Endothelial cell of umbilical vein (primary cell): ENCODE results near the gene ALPK1. TPM values are rescaled to one million over a fixed set of nuclear protein-coding genes. Genes with fewer than 3 reads are reported as not detected.

Source experiments
- BruUV-seq: library from RNA; stranded (reverse); fragments of 400-500 nt; replicated peaks from 2 replicates; lab custom pipeline; 2021; lab: Mats Ljungman, UMichigan
- CTCF ChIA-PET: fragments of 300-600, 350-600 bp; sonication (Branson Sonifier 250); formaldehyde crosslinking; loops from one replicate; lab custom pipeline; 2021; ENCODE audit warnings: antibody characterized with exemption, inconsistent platforms; lab: Charles Lee
- POLR2A ChIA-PET: fragments of 300-600, 350-600 bp; sonication (Branson Sonifier 250); formaldehyde crosslinking; loops from one replicate; lab custom pipeline; 2021; ENCODE audit warnings: antibody characterized with exemption, inconsistent platforms; lab: Charles Lee
- DNase-seq: peaks from one replicate; pipeline ENCODE4 v3.0.0-alpha.2; 2011; ENCODE audit warnings: low read depth, low spot score
- FAIRE-seq: peaks from 2 replicates; lab custom pipeline; 2011; peaks lifted over from hg19 to GRCh38; lab: Jason Lieb, UNC
- H2AFZ ChIP-seq: 2 replicates; pipeline ENCODE4 v1.6.0; 2012; ENCODE audit warnings: low read depth, low read length, control low read depth, inconsistent platforms
- H3K27ac ChIP-seq: 2 replicates; pipeline ENCODE4 v1.5.1; 2011; ENCODE audit warnings: low read depth, mild to moderate bottlenecking, control low read depth, low read length, moderate library complexity; ENCODE audit not compliant: insufficient read depth
- H3K27me3 ChIP-seq, 2 experiments: 2 replicates each; pipeline versions ENCODE4 v1.6.0 to v1.6.1; 2011; ENCODE audit warnings: low read length in 2 of 2, mixed read lengths in 1 of 2; ENCODE audit not compliant: control insufficient read depth in 2 of 2, insufficient read depth in 2 of 2
- H3K36me3 ChIP-seq, 2 experiments: 2 replicates in 1 of 2; 3 replicates in 1 of 2; pipeline ENCODE4 v1.5.1; 2011; ENCODE audit warnings: low read length in 2 of 2, mild to moderate bottlenecking in 1 of 2, moderate library complexity in 1 of 2; ENCODE audit not compliant: control insufficient read depth in 2 of 2, insufficient read depth in 2 of 2; ENCODE audit errors: extremely low read depth in 1 of 2
- H3K4me1 ChIP-seq: 3 replicates; pipeline ENCODE4 v1.5.1; 2011; ENCODE audit warnings: mild to moderate bottlenecking, low read length; ENCODE audit not compliant: control insufficient read depth, insufficient read depth; ENCODE audit errors: extremely low read depth
- H3K4me2 ChIP-seq: 2 replicates; pipeline ENCODE4 v1.6.1; 2011; ENCODE audit warnings: low read length, control low read depth, mixed read lengths; ENCODE audit not compliant: insufficient read depth
- H3K4me3 ChIP-seq, 3 experiments: fragments of 200-600 bp in 1 of 3; sonication (generic), shearing (Covaris generic) in 1 of 3; replicated peaks in 1 of 3; 2 replicates each; pipeline ENCODE4 v1.5.1; 2011 to 2016; ENCODE audit warnings: control low read depth in 3 of 3, low read length in 3 of 3, mild to moderate bottlenecking in 2 of 3, inconsistent platforms in 1 of 3, low read depth in 1 of 3, moderate library complexity in 1 of 3; ENCODE audit not compliant: insufficient read depth in 1 of 3
- H3K79me2 ChIP-seq: 2 replicates; pipeline ENCODE4 v1.6.0; 2012; ENCODE audit warnings: low read length, inconsistent platforms; ENCODE audit not compliant: control insufficient read depth, insufficient read depth
- H3K9ac ChIP-seq: replicated peaks from 2 replicates; pipeline ENCODE3; 2011; ENCODE audit warnings: low read length, control low read depth; ENCODE audit not compliant: insufficient read depth; ENCODE audit errors: extremely low read depth
- H3K9me1 ChIP-seq: replicated peaks from 3 replicates; pipeline ENCODE4 v1.6.0; 2011; ENCODE audit warnings: mild to moderate bottlenecking, low read length; ENCODE audit not compliant: control insufficient read depth, insufficient read depth; ENCODE audit errors: extremely low read depth
- H3K9me3 ChIP-seq: replicated peaks from 2 replicates; pipeline ENCODE4 v1.5.1; 2012; ENCODE audit warnings: low read length, inconsistent platforms; ENCODE audit not compliant: control insufficient read depth, insufficient read depth
- H4K20me1 ChIP-seq: replicated peaks from 2 replicates; pipeline ENCODE3; 2011; ENCODE audit warnings: mild to moderate bottlenecking, low read length; ENCODE audit not compliant: control insufficient read depth, insufficient read depth; ENCODE audit errors: extremely low read depth
- CTCF ChIP-seq, 2 donors: IDR thresholded peaks; 1 replicate in 1 of 2; 2 replicates in 1 of 2; pipeline ENCODE4 v1.5.1; 2011; ENCODE audit warnings: low read length in 2 of 2, mild to moderate bottlenecking in 2 of 2, moderate library complexity in 2 of 2, control low read depth in 1 of 2, inconsistent platforms in 1 of 2, low read depth in 1 of 2; ENCODE audit not compliant: insufficient read depth in 1 of 2; ENCODE audit errors: extremely low read depth in 1 of 2
- EZH2 ChIP-seq: IDR thresholded peaks from 2 replicates; pipeline ENCODE4 v1.6.1; 2012; ENCODE audit warnings: borderline replicate concordance, low read depth, mild to moderate bottlenecking, moderate library complexity, low read length, inconsistent platforms; ENCODE audit not compliant: severe bottlenecking
- FOS ChIP-seq: IDR thresholded peaks from 2 replicates; pipeline ENCODE4 v1.6.1; 2011; ENCODE audit warnings: mild to moderate bottlenecking, low read length, moderate library complexity, borderline replicate concordance; ENCODE audit not compliant: insufficient read depth
- GATA2 ChIP-seq: IDR thresholded peaks from 2 replicates; pipeline ENCODE4 v1.7.0; 2011; ENCODE audit warnings: low read depth, mild to moderate bottlenecking, moderate library complexity, mixed read lengths, low read length; ENCODE audit not compliant: insufficient read length, insufficient read depth
- JUN ChIP-seq: IDR thresholded peaks from 2 replicates; pipeline ENCODE4 v1.6.1; 2011; ENCODE audit warnings: borderline replicate concordance, low read depth; ENCODE audit not compliant: insufficient read length, insufficient read depth
- MAX ChIP-seq: IDR thresholded peaks from 2 replicates; pipeline ENCODE4 v1.6.1; 2011; ENCODE audit not compliant: insufficient read depth, insufficient read length
- MYC ChIP-seq: IDR thresholded peaks from one replicate; pipeline ENCODE4 v1.6.1; 2011; ENCODE audit warnings: mild to moderate bottlenecking, low read depth, low read length
- POLR2A ChIP-seq: IDR thresholded peaks from 2 replicates; pipeline ENCODE4 v1.6.1; 2012; ENCODE audit warnings: low read depth, mild to moderate bottlenecking, control low read depth, low read length
- POLR2AphosphoS5 ChIP-seq: IDR thresholded peaks from 2 replicates; pipeline ENCODE4 v1.6.1; 2012; ENCODE audit warnings: low read depth, mild to moderate bottlenecking, control low read depth, low read length, moderate library complexity; ENCODE audit not compliant: insufficient read depth
- dilution Hi-C: fragments of 300-500 bp; cut with MboI; formaldehyde crosslinking; loops from one replicate; pipeline ENCODE4 v1.15.0; 2019; ENCODE audit warnings: low sequenced_read_pairs; ENCODE audit not compliant: extremely low pct_ligation_motif_present
- intact Hi-C: fragments of 100-400 bp; cut with micrococcal nuclease; formaldehyde crosslinking; loops from one replicate; pipeline ENCODE4 v1.10.0; 2022
- polyA plus RNA-seq, 4 experiments: library from polyadenylated mRNA; depleted of rRNA in 3 of 4; stranded (reverse) in 3 of 4; unstranded in 1 of 4; fragments of >200 nt; gene quantifications; 2 replicates each; pipeline versions ENCODE4 v1.2.1 to v1.2.3, GENCODE V29; 2011 to 2012; ENCODE audit warnings: missing spikeins in 1 of 4
- total RNA-seq: library from RNA; stranded (reverse); gene quantifications from 2 replicates; pipeline ENCODE4 v1.2.3, GENCODE V29; 2021

The ALPK1 gene
- total and polyA plus RNA-seq, 2 donors (not counting 3 experiments of a cell fraction or from before 2014, with no cell fraction given): 1.4 to 5.5 TPM

- intact Hi-C loops (no loop called here), dilution Hi-C loops (no loop called here)
- no peak for DNase-seq
- no peaks in the 10 kb centered on the region for H3K36me3 ChIP-seq
- H3K9me1 ChIP-seq: no peaks in the 10 kb centered on the region
- no peaks in the 10 kb centered on the region for H3K27me3 ChIP-seq
- ChIA-PET CTCF (no interaction called here), POLR2A (no interaction called here)
- H3K79me2 ChIP-seq: no peaks in the 10 kb centered on the region
- H3K4me2 ChIP-seq: no peak overlapping the region
- H3K4me1 ChIP-seq: no peaks in the 10 kb centered on the region
- BruUV-seq: no TSS peak
- TF ChIP-seq POLR2A: no peak
- TF ChIP-seq FOS: no peak
- no peak for TF ChIP-seq GATA2
- no peak for TF ChIP-seq MYC
- TF ChIP-seq EZH2: no peak
- no peak for TF ChIP-seq POLR2AphosphoS5
- TF ChIP-seq MAX: no peak
- TF ChIP-seq CTCF (IDR thresholded peaks at IDR 0.05; ENCODE audit: extremely low read depth in 1 of 2, insufficient read depth in 1 of 2, low read depth in 1 of 2, low read length in 2 of 2): no peak
- TF ChIP-seq JUN: no peak
- H3K4me3 ChIP-seq: no peak overlapping the region
- no peak overlapping the region for H3K27ac ChIP-seq
- no peak overlapping the region for H3K9ac ChIP-seq
- no peak overlapping the region for H2AFZ ChIP-seq
- no peak for FAIRE-seq
- no peaks in the 10 kb centered on the region for H3K9me3 ChIP-seq
- no peaks in the 10 kb centered on the region for H4K20me1 ChIP-seq
These were observed 19.2 kb downstream of the ALPK1 start for GRCh38 chr4:112316360-112316759.
